Mesodermal cell (in vitro differentiated cells): ENCODE results near the gene SASH1.
"Not testable (repeated sequence)": the region's sequence is repeated elsewhere in the genome, so short reads cannot be mapped to it uniquely, and the experiment has no call there.

Source experiments
- H3K27ac ChIP-seq: 2 replicates; pipeline ENCODE4 v1.7.0; 2013; ENCODE audit warnings: mild to moderate bottlenecking, low read depth, low read length, moderate library complexity; ENCODE audit not compliant: severe bottlenecking
- H3K36me3 ChIP-seq: 2 replicates; pipeline ENCODE4 v1.7.1; 2013; ENCODE audit warnings: mild to moderate bottlenecking, low read length, moderate library complexity; ENCODE audit not compliant: control insufficient read depth, insufficient read depth
- H3K4me1 ChIP-seq: one replicate; pipeline ENCODE4 v1.7.1; 2013; ENCODE audit warnings: mild to moderate bottlenecking, low read length; ENCODE audit not compliant: insufficient read depth, control insufficient read depth, poor library complexity, severe bottlenecking
- H3K4me3 ChIP-seq: 2 replicates; pipeline ENCODE4 v1.7.0; 2013; ENCODE audit warnings: low read length, control low read depth, mild to moderate bottlenecking; ENCODE audit not compliant: insufficient read depth, poor library complexity, severe bottlenecking; ENCODE audit errors: extremely low read depth
- H3K9me3 ChIP-seq: 2 replicates; pipeline ENCODE4 v1.7.1; 2013; ENCODE audit warnings: mild to moderate bottlenecking, low read length, moderate library complexity; ENCODE audit not compliant: control insufficient read depth
- WGBS, 2 experiments: methylation state at CpG; one replicate each; pipeline ENCODE4 v1.1.5; 2013; ENCODE audit warnings: missing lambda C conversion rate in 2 of 2; ENCODE audit not compliant: insufficient coverage in 2 of 2; 5-methylcytosine and 5-hydroxymethylcytosine counted together

The SASH1 gene

GRCh38 chr6:148385379-148385778, 42.7 kb downstream of the SASH1 start:
- 50% methylated on average over 1 of the region's 2 CpGs; no CpG with 5 or more reads in 1 of the 2 experiments for WGBS, 2 experiments
- no peak overlapping the region for H3K4me3 ChIP-seq
- no peaks in the 10 kb centered on the region for H3K9me3 ChIP-seq
- H3K27ac ChIP-seq = no peak overlapping the region
- H3K36me3 ChIP-seq = peaks cover 9% of the 10 kb centered on the region
- H3K4me1 ChIP-seq = peaks cover 6% of the 10 kb centered on the region

- H3K9me3 ChIP-seq = no peaks in the 10 kb centered on the region
- H3K4me3 ChIP-seq = no peak overlapping the region
- 95 to 100% methylated on average over 3 of the region's 5 CpGs for WGBS, 2 experiments
- H3K27ac ChIP-seq = peak overlapping the region; percentile 36
- H3K36me3 ChIP-seq = peaks cover 26% of the 10 kb centered on the region
- no peaks in the 10 kb centered on the region for H3K4me1 ChIP-seq
Measured at GRCh38 chr6:148388521-148388920, 45.9 kb downstream of the SASH1 start.

GRCh38 chr6:148389086-148389485, 46.4 kb downstream of the SASH1 start:
- no peaks in the 10 kb centered on the region for H3K9me3 ChIP-seq
- peaks cover 29% of the 10 kb centered on the region for H3K36me3 ChIP-seq
- no peaks in the 10 kb centered on the region for H3K4me1 ChIP-seq
- WGBS, 2 experiments = 96% methylated on average over 9 of the region's 9 CpGs
- no peak overlapping the region for H3K4me3 ChIP-seq
- H3K27ac ChIP-seq = no peak overlapping the region

GRCh38 chr6:148389917-148390316, 47.3 kb downstream of the SASH1 start:
- H3K9me3 ChIP-seq = no peaks in the 10 kb centered on the region
- WGBS, 2 experiments = 96 to 97% methylated on average over 10 to 12 of the region's 12 CpGs
- no peaks in the 10 kb centered on the region for H3K4me1 ChIP-seq
- H3K27ac ChIP-seq = no peak overlapping the region
- no peak overlapping the region for H3K4me3 ChIP-seq
- H3K36me3 ChIP-seq = peaks cover 29% of the 10 kb centered on the region

GRCh38 chr6:148392127-148392526, 49.5 kb downstream of the SASH1 start:
- H3K9me3 ChIP-seq, H3K4me3 ChIP-seq, H3K4me1 ChIP-seq, H3K27ac ChIP-seq: not testable (repeated sequence)
- 95 to 98% methylated on average over 5 of the region's 8 CpGs for WGBS, 2 experiments
- H3K36me3 ChIP-seq = peaks cover 36% of the 10 kb centered on the region

GRCh38 chr6:148392671-148393070, 50.0 kb downstream of the SASH1 start:
- H3K27ac ChIP-seq = no peak overlapping the region
- no peaks in the 10 kb centered on the region for H3K9me3 ChIP-seq
- 93% methylated on average over 3 of the region's 3 CpGs; no CpG with 5 or more reads in 1 of the 2 experiments for WGBS, 2 experiments
- H3K36me3 ChIP-seq = peaks cover 36% of the 10 kb centered on the region
- H3K4me3 ChIP-seq = no peak overlapping the region
- no peaks in the 10 kb centered on the region for H3K4me1 ChIP-seq

- 100% methylated on average over 1 of the region's 1 CpG; no CpG with 5 or more reads in 1 of the 2 experiments for WGBS, 2 experiments
Measured at GRCh38 chr6:148395583-148396101, 53.0 kb downstream of the SASH1 start.

GRCh38 chr6:148396411-148396810, 53.8 kb downstream of the SASH1 start:
- no peak overlapping the region for H3K4me3 ChIP-seq
- no peaks in the 10 kb centered on the region for H3K9me3 ChIP-seq
- peaks cover 37% of the 10 kb centered on the region for H3K36me3 ChIP-seq
- WGBS, 2 experiments = no CpG with 5 or more reads among the region's 2 CpGs
- H3K4me1 ChIP-seq = no peaks in the 10 kb centered on the region
- H3K27ac ChIP-seq = no peak overlapping the region

More at GRCh38 chr6:148395583-148396101, 53.0 kb downstream of the SASH1 start:
- Histone ChIP-seq H3K9me3 (no peaks in the 10 kb centered on the region), H3K36me3 (peaks cover 43% of the 10 kb centered on the region), H3K4me1 (no peaks in the 10 kb centered on the region), H3K4me3 (no peak overlapping the region), H3K27ac (no peak overlapping the region)

- H3K4me3 ChIP-seq = no peak overlapping the region
- 92 to 100% methylated on average over 2 to 5 of the region's 8 CpGs for WGBS, 2 experiments
- H3K9me3 ChIP-seq = no peaks in the 10 kb centered on the region
- H3K27ac ChIP-seq = no peak overlapping the region
- no peaks in the 10 kb centered on the region for H3K4me1 ChIP-seq
- peaks cover 31% of the 10 kb centered on the region for H3K36me3 ChIP-seq
Measured at GRCh38 chr6:148396926-148397325, 54.3 kb downstream of the SASH1 start.

GRCh38 chr6:148398244-148398643, 55.6 kb downstream of the SASH1 start:
- WGBS, 2 experiments = 67 to 97% methylated on average over 3 to 4 of the region's 6 CpGs

GRCh38 chr6:148398678-148399077, 56.0 kb downstream of the SASH1 start:
- Histone ChIP-seq H3K9me3 (no peaks in the 10 kb centered on the region), H3K4me1 (no peaks in the 10 kb centered on the region), H3K4me3 (no peak overlapping the region), H3K27ac (no peak overlapping the region), H3K36me3 (peaks cover 21% of the 10 kb centered on the region)
- WGBS, 2 experiments = 89% methylated on average over 1 of the region's 1 CpG; no CpG with 5 or more reads in 1 of the 2 experiments

More at GRCh38 chr6:148398244-148398643, 55.6 kb downstream of the SASH1 start:
- Histone ChIP-seq H3K4me3 (no peak overlapping the region), H3K27ac (no peak overlapping the region), H3K9me3 (no peaks in the 10 kb centered on the region), H3K36me3 (peaks cover 25% of the 10 kb centered on the region), H3K4me1 (no peaks in the 10 kb centered on the region)
